Measurements from ENCODE around the gene PLD1. TPM values are rescaled to one million over a fixed set of nuclear protein-coding genes. Genes with fewer than 3 reads are reported as not detected.
A peak's percentile ranks its signal among the peaks of the same experiment; 100 is the strongest.

Gene PLD1
- total RNA-seq, 2 experiments from 2014 or later: 0.22 to 1.0 TPM

DNA sequence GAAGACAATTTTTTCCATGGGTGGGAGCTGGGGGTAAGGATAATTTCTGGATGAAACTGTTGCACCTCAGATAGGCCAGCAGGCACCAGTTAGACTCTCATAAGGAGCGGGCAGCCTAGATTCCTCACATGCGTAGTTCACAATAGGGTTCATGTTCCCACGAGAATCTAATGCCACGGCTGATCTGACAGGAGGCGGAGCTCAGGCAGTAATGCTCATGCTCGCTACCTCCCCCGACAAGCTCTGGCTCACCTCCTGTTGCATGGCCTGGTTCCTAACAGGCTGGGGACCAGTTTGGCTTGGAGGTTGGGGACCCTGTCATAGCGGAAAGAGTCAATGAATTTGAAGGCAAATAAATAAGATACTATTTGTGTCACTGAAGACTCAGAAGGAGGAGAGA, 105.5 kb downstream of the PLD1 start:
- Histone ChIP-seq H3K27ac (ENCODE audit: low read depth in 1 of 2, low read length in 2 of 2) (no peak overlapping the region), H3K4me3 (ENCODE audit: low read length) (no peak overlapping the region), H3K27me3 (ENCODE audit: control insufficient read depth in 1 of 2, insufficient read depth in 2 of 2, low read length in 2 of 2) (peaks cover 5 to 6% of the 10 kb centered on the region in 2 experiments), H3K4me1 (ENCODE audit: insufficient read depth, low read length) (no peaks in the 10 kb centered on the region), H3K9me3 (ENCODE audit: control insufficient read depth in 1 of 2, insufficient read depth in 1 of 2, low read length in 2 of 2) (peaks cover 0 to 4% of the 10 kb centered on the region in 2 experiments), H3K36me3 (ENCODE audit: insufficient read depth, low read length) (no peaks in the 10 kb centered on the region)
- TF ChIP-seq, protein P1, sequence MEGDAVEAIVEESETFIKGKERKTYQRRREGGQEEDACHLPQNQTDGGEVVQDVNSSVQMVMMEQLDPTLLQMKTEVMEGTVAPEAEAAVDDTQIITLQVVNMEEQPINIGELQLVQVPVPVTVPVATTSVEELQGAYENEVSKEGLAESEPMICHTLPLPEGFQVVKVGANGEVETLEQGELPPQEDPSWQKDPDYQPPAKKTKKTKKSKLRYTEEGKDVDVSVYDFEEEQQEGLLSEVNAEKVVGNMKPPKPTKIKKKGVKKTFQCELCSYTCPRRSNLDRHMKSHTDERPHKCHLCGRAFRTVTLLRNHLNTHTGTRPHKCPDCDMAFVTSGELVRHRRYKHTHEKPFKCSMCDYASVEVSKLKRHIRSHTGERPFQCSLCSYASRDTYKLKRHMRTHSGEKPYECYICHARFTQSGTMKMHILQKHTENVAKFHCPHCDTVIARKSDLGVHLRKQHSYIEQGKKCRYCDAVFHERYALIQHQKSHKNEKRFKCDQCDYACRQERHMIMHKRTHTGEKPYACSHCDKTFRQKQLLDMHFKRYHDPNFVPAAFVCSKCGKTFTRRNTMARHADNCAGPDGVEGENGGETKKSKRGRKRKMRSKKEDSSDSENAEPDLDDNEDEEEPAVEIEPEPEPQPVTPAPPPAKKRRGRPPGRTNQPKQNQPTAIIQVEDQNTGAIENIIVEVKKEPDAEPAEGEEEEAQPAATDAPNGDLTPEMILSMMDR (IDR thresholded peaks at IDR 0.05): no peak
- CTCF ChIA-PET: no interaction called here
- Mint-ChIP-seq H3K4me1 (ENCODE audit: low read depth) (no peaks in the 10 kb centered on the region), H3K9me3 (peaks cover 2% of the 10 kb centered on the region), H3K4me3 (no peak overlapping the region), H3K27ac (no peak overlapping the region), H3K27me3 (peaks cover 11% of the 10 kb centered on the region), H3K36me3 (ENCODE audit: low read depth) (no peaks in the 10 kb centered on the region)
- intact Hi-C loops (cut with DNase I, micrococcal nuclease): loop anchor here (5.0 to 10.0 kb wide), 2 partner anchors 637 to 640 kb away; no protein-coding TSS in a partner anchor
- POLR2A ChIA-PET: no interaction called here
- DNase-seq: no peak
- no peak for ATAC-seq (ENCODE audit: poor library complexity)

GRCh38 chr3:171704002-171704401, 106.3 kb downstream of the PLD1 start:
- H3K36me3 Mint-ChIP-seq (ENCODE audit: low read depth): no peaks in the 10 kb centered on the region
- peaks cover 14% of the 10 kb centered on the region for H3K27me3 Mint-ChIP-seq
- TF ChIP-seq, protein P1 (IDR thresholded peaks at IDR 0.05): peak; percentile 11
- H3K4me1 Mint-ChIP-seq (ENCODE audit: low read depth): no peaks in the 10 kb centered on the region
- no peak overlapping the region for H3K27ac Mint-ChIP-seq
- peak in 6 of 14 experiments; percentile 0 to 38 (median 7) for DNase-seq
- Histone ChIP-seq H3K27me3 (ENCODE audit: control insufficient read depth in 1 of 2, insufficient read depth in 2 of 2, low read length in 2 of 2) (peaks cover 5 to 6% of the 10 kb centered on the region in 2 experiments), H3K27ac (ENCODE audit: low read depth in 1 of 2, low read length in 2 of 2) (no peak overlapping the region), H3K36me3 (ENCODE audit: insufficient read depth, low read length) (no peaks in the 10 kb centered on the region), H3K4me3 (ENCODE audit: low read length) (no peak overlapping the region), H3K9me3 (ENCODE audit: control insufficient read depth in 1 of 2, insufficient read depth in 1 of 2, low read length in 2 of 2) (peaks cover 0 to 4% of the 10 kb centered on the region in 2 experiments), H3K4me1 (ENCODE audit: insufficient read depth, low read length) (no peaks in the 10 kb centered on the region)
- H3K9me3 Mint-ChIP-seq: peaks cover 2% of the 10 kb centered on the region
- ATAC-seq (ENCODE audit: poor library complexity): no peak
- CTCF ChIA-PET: no interaction called here
- intact Hi-C loops (cut with DNase I, micrococcal nuclease): loop anchor here (5.0 to 10.0 kb wide), 2 partner anchors 638 to 641 kb away; no protein-coding TSS in a partner anchor
- POLR2A ChIA-PET: no interaction called here
- H3K4me3 Mint-ChIP-seq: no peak overlapping the region

GRCh38 chr3:171703144-171703543, 107.1 kb downstream of the PLD1 start:
- Histone ChIP-seq H3K4me1 (ENCODE audit: insufficient read depth, low read length) (no peaks in the 10 kb centered on the region), H3K27ac (ENCODE audit: low read depth in 1 of 2, low read length in 2 of 2) (no peak overlapping the region), H3K36me3 (ENCODE audit: insufficient read depth, low read length) (no peaks in the 10 kb centered on the region), H3K4me3 (ENCODE audit: low read length) (no peak overlapping the region), H3K27me3 (ENCODE audit: control insufficient read depth in 1 of 2, insufficient read depth in 2 of 2, low read length in 2 of 2) (peaks cover 5 to 6% of the 10 kb centered on the region in 2 experiments), H3K9me3 (ENCODE audit: control insufficient read depth in 1 of 2, insufficient read depth in 1 of 2, low read length in 2 of 2) (peaks cover 0 to 4% of the 10 kb centered on the region in 2 experiments)
- Mint-ChIP-seq H3K27me3 (peaks cover 14% of the 10 kb centered on the region), H3K36me3 (ENCODE audit: low read depth) (no peaks in the 10 kb centered on the region), H3K9me3 (peaks cover 2% of the 10 kb centered on the region), H3K27ac (no peak overlapping the region), H3K4me1 (ENCODE audit: low read depth) (no peaks in the 10 kb centered on the region), H3K4me3 (no peak overlapping the region)
- DNase-seq (no peak), ATAC-seq (ENCODE audit: poor library complexity) (no peak)
- intact Hi-C loops (cut with DNase I, micrococcal nuclease): loop anchor here (5.0 to 10.0 kb wide), 2 partner anchors 639 to 642 kb away; no protein-coding TSS in a partner anchor
- CTCF ChIA-PET: no interaction called here
- POLR2A ChIA-PET: no interaction called here
- TF ChIP-seq, protein P1 (IDR thresholded peaks at IDR 0.05): no peak

All from CD4-positive, alpha-beta T cell (primary cell).